IMR-90 (cell line): Measurements from ENCODE around the gene VAMP7. TPM values are rescaled to one million over a fixed set of nuclear protein-coding genes. Genes with fewer than 3 reads are reported as not detected.
"Not testable (repeated sequence)": the region's sequence is repeated elsewhere in the genome, so short reads cannot be mapped to it uniquely, and the experiment has no call there.

Experiments used
- ATAC-seq: fragments of 200-7000 bp; cut with Tn5 transposase; 2 replicates; pipeline ENCODE4 v1.9.1; 2020; ENCODE audit warnings: low read depth, mild to moderate bottlenecking, moderate library complexity
- BruUV-seq: library from RNA; stranded (reverse); fragments of 400-500 nt; replicated peaks from 2 replicates; lab custom pipeline; 2021; lab: Mats Ljungman, UMichigan
- CTCF ChIA-PET: fragments of 300-600 bp; formaldehyde crosslinking; extraction: SDS; loops from one replicate; lab custom pipeline; 2021; ENCODE audit warnings: antibody characterized with exemption; lab: Yijun Ruan, JAX
- POLR2A ChIA-PET: fragments of 300-600 bp; sonication (Branson Sonifier 250); formaldehyde crosslinking; loops from one replicate; lab custom pipeline; 2022; ENCODE audit warnings: antibody characterized with exemption; ENCODE audit not compliant: unreplicated experiment; lab: Charles Lee
- DNase-seq: peaks from one replicate; pipeline ENCODE4 v3.0.0; 2013
- H2AFZ ChIP-seq: replicated peaks from 2 replicates; pipeline ENCODE3; 2013; ENCODE audit warnings: low read length, mild to moderate bottlenecking; ENCODE audit not compliant: poor library complexity
- H2AK5ac ChIP-seq: 2 replicates; pipeline ENCODE4 v1.6.1; 2013; ENCODE audit warnings: low read depth, low read length, inconsistent platforms
- H2AK9ac ChIP-seq: replicated peaks from 2 replicates; pipeline ENCODE3; 2013; ENCODE audit warnings: mild to moderate bottlenecking, low read depth, low read length, moderate library complexity; ENCODE audit not compliant: poor library complexity
- H2BK120ac ChIP-seq: 2 replicates; pipeline ENCODE4 v1.6.1; 2013; ENCODE audit warnings: low read depth, low read length, inconsistent platforms
- H2BK15ac ChIP-seq: 3 replicates; pipeline ENCODE4 v1.6.1; 2013; ENCODE audit warnings: low read depth, low read length, inconsistent platforms
- H2BK20ac ChIP-seq: 2 replicates; pipeline ENCODE4 v1.6.1; 2013; ENCODE audit warnings: low read depth, mild to moderate bottlenecking, inconsistent platforms, low read length, moderate library complexity
- H2BK5ac ChIP-seq: 2 replicates; pipeline ENCODE4 v1.6.1; 2013; ENCODE audit warnings: mild to moderate bottlenecking, low read depth, low read length, inconsistent platforms; ENCODE audit not compliant: poor library complexity, severe bottlenecking
- H3K14ac ChIP-seq: replicated peaks from 2 replicates; pipeline ENCODE4 v1.6.1; 2013; ENCODE audit warnings: low read depth, low read length, inconsistent platforms
- H3K18ac ChIP-seq: 2 replicates; pipeline ENCODE4 v1.6.1; 2013; ENCODE audit warnings: low read depth, low read length, control low read depth
- H3K23ac ChIP-seq: 2 replicates; pipeline ENCODE4 v1.6.1; 2013; ENCODE audit warnings: low read depth, low read length, inconsistent platforms
- H3K27ac ChIP-seq: 2 replicates; pipeline ENCODE4 v1.5.1; 2013; ENCODE audit warnings: mild to moderate bottlenecking, control low read depth, low read length; ENCODE audit not compliant: insufficient read depth
- H3K27me3 ChIP-seq: 2 replicates; pipeline ENCODE4 v1.6.1; 2013; ENCODE audit warnings: low read length; ENCODE audit not compliant: control insufficient read depth, insufficient read depth
- H3K36me3 ChIP-seq: 2 replicates; pipeline ENCODE4 v1.6.1; 2013; ENCODE audit warnings: low read length, mixed read lengths; ENCODE audit not compliant: control insufficient read depth, insufficient read depth
- H3K4ac ChIP-seq: 2 replicates; pipeline ENCODE4 v1.6.1; 2013; ENCODE audit warnings: low read depth, low read length, inconsistent platforms
- H3K4me1 ChIP-seq: 2 replicates; pipeline ENCODE4 v1.6.1; 2013; ENCODE audit warnings: low read length, mixed read lengths; ENCODE audit not compliant: control insufficient read depth, insufficient read depth
- H3K4me2 ChIP-seq: 2 replicates; pipeline ENCODE4 v1.6.1; 2013; ENCODE audit warnings: low read depth, mild to moderate bottlenecking, control low read depth, low read length, moderate library complexity
- H3K4me3 ChIP-seq: 2 replicates; pipeline ENCODE4 v1.5.1; 2013; ENCODE audit warnings: low read depth, mild to moderate bottlenecking, control low read depth, low read length, moderate library complexity; ENCODE audit not compliant: insufficient read depth
- H3K56ac ChIP-seq: 2 replicates; pipeline ENCODE4 v1.6.1; 2013; ENCODE audit warnings: low read length, inconsistent platforms; ENCODE audit not compliant: insufficient read depth; ENCODE audit errors: extremely low read depth
- H3K79me1 ChIP-seq, 2 experiments: 2 replicates each; pipeline ENCODE4 v1.6.1; 2013; ENCODE audit warnings: low read length in 2 of 2, inconsistent platforms in 1 of 2, low read depth in 1 of 2
- H3K9ac ChIP-seq: 2 replicates; pipeline ENCODE4 v1.6.1; 2013; ENCODE audit warnings: low read depth, low read length, control low read depth
- H3K9me1 ChIP-seq: 2 replicates; pipeline ENCODE4 v1.6.1; 2013; ENCODE audit warnings: low read length, inconsistent platforms; ENCODE audit not compliant: insufficient read depth
- H3K9me3 ChIP-seq: 2 replicates; pipeline ENCODE4 v1.6.1; 2013; ENCODE audit warnings: low read length; ENCODE audit not compliant: control insufficient read depth, insufficient read depth
- H4K20me1 ChIP-seq: 2 replicates; pipeline ENCODE4 v1.6.1; 2013; ENCODE audit warnings: low read length, inconsistent platforms; ENCODE audit not compliant: insufficient read depth
- H4K5ac ChIP-seq: 2 replicates; pipeline ENCODE4 v1.6.1; 2013; ENCODE audit warnings: mild to moderate bottlenecking, low read depth, low read length, control low read depth
- H4K8ac ChIP-seq, 2 experiments: 2 replicates each; pipeline ENCODE4 v1.6.1; 2013; ENCODE audit warnings: low read depth in 2 of 2, low read length in 2 of 2, control low read depth in 1 of 2, inconsistent platforms in 1 of 2
- H4K91ac ChIP-seq: 2 replicates; pipeline ENCODE4 v1.6.1; 2013; ENCODE audit warnings: low read depth, low read length, inconsistent platforms; ENCODE audit not compliant: insufficient read depth
- WGBS, 2 experiments: methylation state at CpG; one replicate each; pipeline versions ENCODE4 v1.1.5 to v1.1.7; 2013; ENCODE audit warnings: missing lambda C conversion rate in 2 of 2; ENCODE audit not compliant: insufficient read length in 1 of 2; ENCODE audit errors: extremely low coverage in 2 of 2; 5-methylcytosine and 5-hydroxymethylcytosine counted together
- dilution Hi-C: fragments of 300-500 bp; cut with HindIII; formaldehyde crosslinking; loops from one replicate; pipeline ENCODE4 v1.14.3; 2018; ENCODE audit warnings: low sequenced_read_pairs; ENCODE audit not compliant: unreplicated experiment
- in situ Hi-C: fragments of 300-500 bp; cut with MboI; formaldehyde crosslinking; loops from 3 replicates; pipeline ENCODE4 v1.14.3; 2019; ENCODE audit warnings: low sequenced_read_pairs, inconsistent platforms, mixed read lengths
- intact Hi-C: fragments of 100-400 bp; cut with micrococcal nuclease; formaldehyde crosslinking; loops from 2 replicates; pipeline ENCODE4 v1.10.0; 2022
- polyA plus RNA-seq, 3 experiments: library from polyadenylated mRNA; depleted of rRNA; stranded (reverse); fragments of >200 nt; gene quantifications; 2 replicates each; pipeline ENCODE4 v1.2.3, GENCODE V29; 2012; ENCODE audit warnings: low replicate concordance in 1 of 3
- total RNA-seq: library from RNA; depleted of rRNA; stranded (reverse); fragments of >200 nt; gene quantifications from 2 replicates; pipeline ENCODE4 v1.2.3, GENCODE V29; 2012

VAMP7 gene
- total and polyA plus RNA-seq, 2 of the 4 experiments (the other 2 are of a cell fraction) = 21.7 to 39.1 TPM

- ATAC-seq, H4K5ac ChIP-seq, H3K27me3 ChIP-seq, H3K9me3 ChIP-seq, H2AK5ac ChIP-seq, H3K9ac ChIP-seq, intact Hi-C loops, H3K18ac ChIP-seq, BruUV-seq, H3K4me3 ChIP-seq, H3K9me1 ChIP-seq, H2AK9ac ChIP-seq, H4K8ac ChIP-seq, in situ Hi-C loops, H3K56ac ChIP-seq, H3K4me2 ChIP-seq, H2BK5ac ChIP-seq, H3K14ac ChIP-seq, H3K27ac ChIP-seq, dilution Hi-C loops, H4K20me1 ChIP-seq, H3K79me1 ChIP-seq, DNase-seq, POLR2A ChIA-PET, H3K4me1 ChIP-seq, H3K4ac ChIP-seq, H2BK120ac ChIP-seq, H2BK20ac ChIP-seq, H3K23ac ChIP-seq, H2BK15ac ChIP-seq, H2AFZ ChIP-seq, H4K91ac ChIP-seq, H3K36me3 ChIP-seq, CTCF ChIA-PET: not testable (repeated sequence)
- whole genome bisulfite sequencing, 2 experiments = no CpG with 5 or more reads among the region's 2 CpGs
Measured at GRCh38 chrX:155851786-155852185, 29.4 kb upstream of the VAMP7 start.
